Cardiac septum (tissue), 1 donor: Measurements from ENCODE around the gene EYS. TPM values are rescaled to one million over a fixed set of nuclear protein-coding genes. Genes with fewer than 3 reads are reported as not detected.
"Not testable (repeated sequence)": the region's sequence is repeated elsewhere in the genome, so short reads cannot be mapped to it uniquely, and the experiment has no call there.

Experiments
- DNase-seq: peaks from one replicate; pipeline ENCODE4 v3.0.0-alpha.2; 2020; ENCODE audit warnings: low spot score
- intact Hi-C: fragments of 100-400 bp; cut with DNase I; formaldehyde crosslinking; loops from one replicate; pipeline ENCODE4 v1.14.0; 2022
- total RNA-seq: library from RNA; stranded (reverse); fragmentation: NEBNext Ultra II Directional; extraction: Animal tissue kit (Norgen Biotek cat#: 25700); gene quantifications from one replicate; pipeline ENCODE4 v1.2.1, GENCODE V29; 2021
- donor health status: DM: no; HTN: no; CAD: no.

The EYS gene
- total RNA-seq, 1 donor from 2014 or later, result 0.24 TPM

DNA sequence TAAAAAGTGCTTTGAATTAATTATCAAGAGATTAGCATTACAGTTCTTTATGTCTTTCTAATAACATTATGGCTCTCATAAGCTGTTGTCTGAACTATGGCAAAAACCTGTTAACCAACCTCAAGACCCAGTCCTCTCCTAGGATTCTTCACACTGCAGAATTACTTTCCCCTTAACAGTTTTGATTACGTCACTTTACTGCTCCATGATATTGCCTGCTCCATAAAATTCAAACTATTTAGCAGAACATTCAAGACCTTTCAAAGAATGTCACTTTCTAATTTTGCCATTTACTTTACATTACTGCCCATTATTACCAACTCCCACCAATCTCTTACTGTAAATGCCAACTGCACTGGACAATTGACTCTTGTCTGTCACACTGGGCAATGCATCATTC lies 1227.9 kb downstream of the EYS start:
- intact Hi-C loops, result no loop called here
- DNase-seq, result no peak

DNA sequence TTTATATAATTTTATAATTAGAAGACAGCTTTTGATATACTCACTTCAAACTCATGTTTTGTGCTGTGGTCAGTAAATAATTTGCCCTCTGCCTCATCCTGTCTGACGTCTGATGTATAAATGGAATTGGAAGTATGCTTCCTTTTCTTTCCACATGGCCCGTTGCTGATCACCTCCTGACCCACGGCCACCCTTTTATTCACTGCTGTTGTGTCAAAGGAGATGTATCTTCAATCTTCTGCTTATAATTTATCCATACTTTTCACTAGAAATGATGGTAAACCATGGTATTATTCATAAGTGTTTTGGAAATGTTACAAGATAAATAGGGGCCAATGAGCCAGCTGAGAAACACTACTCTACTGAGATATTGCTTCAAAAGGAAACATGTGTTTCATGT lies 1229.6 kb downstream of the EYS start:
- no peak for DNase-seq
- intact Hi-C loops, result no loop called here

DNA sequence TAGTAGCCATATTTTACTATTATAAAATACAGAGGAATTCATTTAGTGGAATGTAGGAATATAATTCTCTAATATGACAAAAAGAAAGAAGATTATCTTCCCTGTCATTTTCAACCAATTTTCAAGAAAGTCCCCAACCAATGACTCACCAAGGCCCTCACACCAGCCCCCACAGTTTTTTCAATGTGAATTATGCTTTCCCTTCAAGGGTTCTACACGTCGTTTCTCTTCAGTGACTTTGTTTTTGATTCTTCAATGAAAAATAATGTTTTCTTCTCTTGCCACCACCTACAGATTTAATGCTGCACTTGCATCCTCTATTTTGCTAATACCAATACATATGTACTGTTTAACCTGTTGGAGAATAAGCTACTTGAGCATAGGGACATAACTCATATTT lies 1230.1 kb downstream of the EYS start:
- no peak for DNase-seq
- intact Hi-C loops, result no loop called here

- DNase-seq, intact Hi-C loops: not testable (repeated sequence)
Measured at GRCh38 chr6:64469405-64469804, 1237.6 kb downstream of the EYS start.

GRCh38 chr6:64467656-64468055 lies 1239.4 kb downstream of the EYS start:
- no peak for DNase-seq
- intact Hi-C loops, result no loop called here

GRCh38 chr6:64459411-64459944 lies 1247.5 kb downstream of the EYS start:
- intact Hi-C loops, result no loop called here

DNA sequence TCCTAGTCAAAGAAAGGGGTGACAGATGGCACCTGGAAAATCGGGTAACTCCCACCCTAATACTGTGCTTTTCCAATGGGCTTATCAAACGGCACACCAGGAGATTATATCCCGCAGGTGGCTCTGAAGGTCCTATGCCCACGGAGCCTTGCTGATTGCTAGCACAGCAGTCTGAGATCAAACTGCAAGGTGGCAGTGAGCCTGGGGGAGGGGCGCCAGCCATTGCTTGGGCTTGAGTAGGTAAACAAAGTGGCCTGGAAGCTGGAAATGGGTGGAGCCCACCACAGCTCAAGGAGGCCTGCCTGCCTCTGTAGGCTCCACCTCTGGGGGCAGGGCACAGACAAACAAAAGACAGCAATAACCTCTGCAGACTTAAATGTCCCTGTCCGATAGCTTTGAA lies 1258.9 kb downstream of the EYS start:
- DNase-seq, intact Hi-C loops: not testable (repeated sequence)

More at GRCh38 chr6:64459411-64459944, 1247.5 kb downstream of the EYS start:
- no peak for DNase-seq

- intact Hi-C loops, result no loop called here
- DNase-seq, result no peak
Measured at GRCh38 chr6:64445038-64445437, 1262.0 kb downstream of the EYS start.

GRCh38 chr6:64439274-64439673 lies 1267.8 kb downstream of the EYS start:
- DNase-seq, result no peak
- intact Hi-C loops, result no loop called here

GRCh38 chr6:64437996-64438395 lies 1269.0 kb downstream of the EYS start:
- intact Hi-C loops, result no loop called here
- no peak for DNase-seq

- intact Hi-C loops, result no loop called here
- no peak for DNase-seq
Measured at GRCh38 chr6:64429926-64430325, 1277.1 kb downstream of the EYS start.

- no peak for DNase-seq
- intact Hi-C loops, result no loop called here
Measured at GRCh38 chr6:64428186-64428585, 1278.8 kb downstream of the EYS start.

- no peak for DNase-seq
- intact Hi-C loops, result no loop called here
Measured at GRCh38 chr6:64415926-64416325, 1291.1 kb downstream of the EYS start.

- intact Hi-C loops, result no loop called here
- DNase-seq, result no peak
Measured at GRCh38 chr6:64411226-64411625, 1295.8 kb downstream of the EYS start.

- intact Hi-C loops, result no loop called here
- no peak for DNase-seq
Measured at GRCh38 chr6:64409948-64410347, 1297.1 kb downstream of the EYS start.

DNA sequence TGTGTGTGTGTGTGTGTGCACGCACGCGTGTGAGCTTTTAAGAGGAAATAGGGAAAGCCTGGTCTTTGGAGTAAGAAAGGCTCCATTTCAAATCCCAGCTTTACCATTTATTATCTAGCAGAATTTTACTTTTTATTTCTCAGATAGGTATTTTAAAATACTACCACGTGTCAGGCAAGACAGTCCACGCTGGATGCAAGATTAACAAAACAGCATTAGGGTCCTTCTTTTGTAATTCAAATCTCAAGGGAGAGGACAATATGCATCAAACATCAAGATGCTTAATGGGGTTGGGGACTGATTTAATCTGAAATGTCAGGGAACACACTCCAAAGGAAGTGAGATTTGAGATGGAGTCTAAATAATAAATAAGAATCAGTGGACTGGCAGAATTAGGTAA lies 1302.6 kb downstream of the EYS start:
- intact Hi-C loops, result no loop called here
- no peak for DNase-seq

DNA sequence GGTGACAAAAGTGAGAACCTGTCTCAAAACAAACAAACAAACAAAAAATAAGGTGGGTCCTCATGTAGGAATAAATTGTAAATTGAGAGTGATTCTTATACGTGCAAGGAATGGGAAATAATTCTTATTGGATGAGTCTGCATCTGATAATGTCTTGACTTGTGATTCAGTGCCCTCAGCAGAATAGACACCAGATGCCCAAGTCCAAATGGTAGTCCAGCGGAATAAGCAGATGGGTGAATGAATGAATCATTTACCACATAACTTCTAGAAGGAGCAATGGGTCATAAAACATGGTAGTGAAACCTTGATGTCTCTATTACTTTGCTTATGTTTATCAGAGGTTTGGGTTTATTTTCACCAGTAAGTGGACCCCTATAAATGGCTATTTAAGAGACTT lies 1323.7 kb downstream of the EYS start:
- intact Hi-C loops, result no loop called here

GRCh38 chr6:64376394-64376793 lies 1330.6 kb downstream of the EYS start:
- intact Hi-C loops, result no loop called here
- DNase-seq, result no peak

More for the DNA sequence above, 1323.7 kb downstream of the EYS start:
- DNase-seq, result no peak

- intact Hi-C loops, result no loop called here
- no peak for DNase-seq
Measured at GRCh38 chr6:64357430-64357829, 1349.6 kb downstream of the EYS start.

DNA sequence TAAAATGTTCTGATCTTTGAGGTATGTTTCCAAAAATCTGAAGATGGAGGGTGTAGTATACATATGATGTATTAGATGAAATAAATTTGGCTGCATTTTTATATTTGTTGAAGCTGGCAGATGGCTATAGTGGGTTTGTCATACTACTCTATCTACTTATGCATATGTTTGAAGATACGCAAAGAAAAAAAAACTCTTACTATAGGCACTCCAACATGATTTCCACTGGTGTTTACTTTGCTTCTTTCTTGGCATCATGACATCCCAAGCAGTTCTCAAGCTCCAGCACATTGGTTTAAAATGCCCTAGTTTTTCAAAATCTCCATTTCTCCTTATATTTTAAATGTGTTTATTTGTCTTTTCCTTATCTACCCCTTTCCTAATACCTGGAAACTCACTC lies 1359.6 kb downstream of the EYS start:
- no peak for DNase-seq
- intact Hi-C loops, result no loop called here

- DNase-seq, result no peak
- intact Hi-C loops, result no loop called here
Measured at GRCh38 chr6:64335195-64335594, 1371.8 kb downstream of the EYS start.

GRCh38 chr6:64334636-64335035 lies 1372.4 kb downstream of the EYS start:
- intact Hi-C loops, result no loop called here
- DNase-seq, result no peak
